K562 (cell line): ENCODE data around the gene SLC27A2. TPM values are rescaled to one million over a fixed set of nuclear protein-coding genes. Genes with fewer than 3 reads are reported as not detected.

Source experiments
- BCOR ChIP-seq: fragments of 450-650 bp; IDR thresholded peaks from 2 replicates; pipeline ENCODE4 v1.6.1; 2016
- GABPB1 ChIP-seq: sonication (generic); formaldehyde crosslinking; IDR thresholded peaks from 2 replicates; pipeline ENCODE4 v1.8.0; 2022; ENCODE audit warnings: mild to moderate bottlenecking, missing genetic modification reagents
- GMEB1 ChIP-seq: fragments of 250-450 bp; sonication (Bioruptor Pico); IDR thresholded peaks from 2 replicates; pipeline ENCODE4 v1.4.0; 2020; ENCODE audit warnings: mild to moderate bottlenecking
- HMG20A ChIP-seq: fragments of 450-650 bp; formaldehyde crosslinking; conservative IDR thresholded peaks from 2 replicates; pipeline ENCODE4 v1.4.0; 2020; ENCODE audit warnings: mild to moderate bottlenecking, mixed read lengths
- NRF1 ChIP-seq, 2 experiments: fragments of 450-650 bp; IDR thresholded peaks in 1 of 2; conservative IDR thresholded peaks in 1 of 2; 2 replicates each; pipeline ENCODE4 v1.6.1; 2014; ENCODE audit warnings: mild to moderate bottlenecking in 2 of 2
- POLR2A ChIP-seq: fragments of 450-650 bp; conservative IDR thresholded peaks from 2 replicates; pipeline ENCODE4 v1.6.1; 2016
- RAD51 ChIP-seq: fragments of 450-650 bp; IDR thresholded peaks from 2 replicates; pipeline ENCODE4 v1.7.1; 2016; ENCODE audit warnings: low read depth, mild to moderate bottlenecking, borderline replicate concordance
- SIN3A ChIP-seq, 2 experiments: fragments of 150-350 bp in 1 of 2; IDR thresholded peaks; 2 replicates each; pipeline ENCODE4 v1.6.1; 2011 to 2016; ENCODE audit warnings: borderline replicate concordance in 2 of 2, low read depth in 2 of 2, low read length in 2 of 2, mild to moderate bottlenecking in 2 of 2, moderate library complexity in 2 of 2; ENCODE audit not compliant: control insufficient read depth in 1 of 2
- SMAD1 ChIP-seq: fragments of 150-350 bp; IDR thresholded peaks from 2 replicates; pipeline ENCODE4 v1.6.1; 2014; ENCODE audit warnings: low read length, low read depth; ENCODE audit not compliant: partially characterized antibody
- TCF3 ChIP-seq: sonication (generic); formaldehyde crosslinking; IDR thresholded peaks from 2 replicates; pipeline ENCODE4 v1.4.0; 2020; ENCODE audit warnings: mild to moderate bottlenecking, missing genetic modification reagents
- ZFPM2 ChIP-seq: fragments of 250-450 bp; sonication (Bioruptor Pico); IDR thresholded peaks from 2 replicates; pipeline ENCODE4 v1.5.1; 2022; ENCODE audit warnings: mild to moderate bottlenecking
- ZKSCAN1 ChIP-seq: fragments of 150-350 bp; IDR thresholded peaks from 2 replicates; pipeline ENCODE4 v1.6.1; 2016; ENCODE audit warnings: low read depth, low read length
- polyA plus RNA-seq, 8 experiments: library from polyadenylated mRNA; depleted of rRNA in 4 of 8; stranded (reverse) in 5 of 8; unstranded in 3 of 8; fragments of >200 nt; fragmentation: Nextera tagmentation in 2 of 8; fragmentation: Illumina TruSeq in 1 of 8; extraction: Ambion mirVana in 2 of 8; extraction: Trizol in 1 of 8; gene quantifications; 2 replicates each; pipeline versions ENCODE4 v1.2.1 to v1.2.3, GENCODE V29; 2011 to 2014; ENCODE audit warnings: inconsistent platforms in 1 of 8, missing spikeins in 1 of 8
- total RNA-seq, 7 experiments: library from RNA; depleted of rRNA in 6 of 7; stranded (reverse); fragments of >200 nt in 6 of 7; fragmentation: Illumina TruSeq in 2 of 7; extraction: Trizol in 2 of 7; gene quantifications; 2 replicates each; pipeline versions ENCODE4 v1.2.1 to v1.2.3, GENCODE V29; 2011 to 2021; ENCODE audit warnings: low replicate concordance in 1 of 7
- TF ChIP-seq, protein P1 (sequence below): fragments of 450-650 bp; IDR thresholded peaks from 2 replicates; pipeline ENCODE4 v1.6.1; 2016; ENCODE audit warnings: low read depth
- TF ChIP-seq, protein P2 (sequence below): fragments of 250-450 bp; sonication (Bioruptor Pico); IDR thresholded peaks from 2 replicates; pipeline ENCODE4 v1.5.0; 2021
- TF ChIP-seq, protein P3 (sequence below), 2 experiments: fragments of 450-650 bp; IDR thresholded peaks; 2 replicates each; pipeline ENCODE4 v1.6.1; 2016

SLC27A2 gene
- total and polyA plus RNA-seq, 9 of the 15 experiments (the other 6 are each of a cell fraction or from before 2014, with no cell fraction given), result 4.9 to 38.0 (median 22.7) TPM

- TF ChIP-seq, protein P1, sequence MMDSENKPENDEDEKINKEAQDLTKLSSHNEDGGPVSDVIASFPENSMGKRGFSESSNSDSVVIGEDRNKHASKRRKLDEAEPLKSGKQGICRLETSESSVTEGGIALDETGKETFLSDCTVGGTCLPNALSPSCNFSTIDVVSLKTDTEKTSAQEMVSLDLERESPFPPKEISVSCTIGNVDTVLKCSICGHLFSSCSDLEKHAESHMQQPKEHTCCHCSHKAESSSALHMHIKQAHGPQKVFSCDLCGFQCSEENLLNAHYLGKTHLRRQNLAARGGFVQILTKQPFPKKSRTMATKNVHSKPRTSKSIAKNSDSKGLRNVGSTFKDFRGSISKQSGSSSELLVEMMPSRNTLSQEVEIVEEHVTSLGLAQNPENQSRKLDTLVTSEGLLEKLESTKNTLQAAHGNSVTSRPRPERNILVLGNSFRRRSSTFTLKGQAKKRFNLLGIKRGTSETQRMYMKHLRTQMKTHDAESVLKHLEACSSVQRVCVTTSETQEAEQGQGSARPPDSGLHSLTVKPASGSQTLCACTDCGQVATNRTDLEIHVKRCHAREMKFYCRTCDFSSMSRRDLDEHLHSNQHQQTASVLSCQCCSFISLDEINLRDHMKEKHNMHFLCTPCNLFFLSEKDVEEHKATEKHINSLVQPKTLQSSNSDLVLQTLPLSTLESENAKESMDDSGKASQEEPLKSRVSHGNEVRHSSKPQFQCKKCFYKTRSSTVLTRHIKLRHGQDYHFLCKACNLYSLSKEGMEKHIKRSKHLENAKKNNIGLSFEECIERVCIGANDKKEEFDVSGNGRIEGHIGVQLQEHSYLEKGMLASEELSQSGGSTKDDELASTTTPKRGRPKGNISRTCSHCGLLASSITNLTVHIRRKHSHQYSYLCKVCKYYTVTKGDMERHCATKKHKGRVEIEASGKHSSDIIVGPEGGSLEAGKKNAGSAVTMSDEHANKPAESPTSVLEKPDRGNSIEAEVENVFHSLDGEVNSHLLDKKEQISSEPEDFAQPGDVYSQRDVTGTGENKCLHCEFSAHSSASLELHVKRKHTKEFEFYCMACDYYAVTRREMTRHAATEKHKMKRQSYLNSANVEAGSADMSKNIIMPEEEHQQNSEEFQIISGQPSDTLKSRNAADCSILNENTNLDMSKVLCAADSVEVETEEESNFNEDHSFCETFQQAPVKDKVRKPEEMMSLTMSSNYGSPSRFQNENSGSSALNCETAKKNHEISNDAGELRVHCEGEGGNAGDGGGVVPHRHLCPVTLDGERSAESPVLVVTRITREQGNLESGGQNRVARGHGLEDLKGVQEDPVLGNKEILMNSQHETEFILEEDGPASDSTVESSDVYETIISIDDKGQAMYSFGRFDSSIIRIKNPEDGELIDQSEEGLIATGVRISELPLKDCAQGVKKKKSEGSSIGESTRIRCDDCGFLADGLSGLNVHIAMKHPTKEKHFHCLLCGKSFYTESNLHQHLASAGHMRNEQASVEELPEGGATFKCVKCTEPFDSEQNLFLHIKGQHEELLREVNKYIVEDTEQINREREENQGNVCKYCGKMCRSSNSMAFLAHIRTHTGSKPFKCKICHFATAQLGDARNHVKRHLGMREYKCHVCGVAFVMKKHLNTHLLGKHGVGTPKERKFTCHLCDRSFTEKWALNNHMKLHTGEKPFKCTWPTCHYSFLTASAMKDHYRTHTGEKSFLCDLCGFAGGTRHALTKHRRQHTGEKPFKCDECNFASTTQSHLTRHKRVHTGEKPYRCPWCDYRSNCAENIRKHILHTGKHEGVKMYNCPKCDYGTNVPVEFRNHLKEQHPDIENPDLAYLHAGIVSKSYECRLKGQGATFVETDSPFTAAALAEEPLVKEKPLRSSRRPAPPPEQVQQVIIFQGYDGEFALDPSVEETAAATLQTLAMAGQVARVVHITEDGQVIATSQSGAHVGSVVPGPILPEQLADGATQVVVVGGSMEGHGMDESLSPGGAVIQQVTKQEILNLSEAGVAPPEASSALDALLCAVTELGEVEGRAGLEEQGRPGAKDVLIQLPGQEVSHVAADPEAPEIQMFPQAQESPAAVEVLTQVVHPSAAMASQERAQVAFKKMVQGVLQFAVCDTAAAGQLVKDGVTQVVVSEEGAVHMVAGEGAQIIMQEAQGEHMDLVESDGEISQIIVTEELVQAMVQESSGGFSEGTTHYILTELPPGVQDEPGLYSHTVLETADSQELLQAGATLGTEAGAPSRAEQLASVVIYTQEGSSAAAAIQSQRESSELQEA, result no peak
- 0 out of 2 replicates have a peak, but pooled peaks have one; percentile 26 for TF ChIP-seq GMEB1 (CRISPR knock-in tag)
- 0 out of 4 replicates have a peak, but pooled peaks of 1 of the 2 experiments have one; percentile 22 for TF ChIP-seq NRF1 (conservative IDR thresholded peaks at IDR 0.05 in 1 of 2, IDR thresholded peaks at IDR 0.05 in 1 of 2)
- no peak for TF ChIP-seq SIN3A (IDR thresholded peaks at IDR 0.05; ENCODE audit: borderline replicate concordance in 2 of 2, control insufficient read depth in 1 of 2, low read depth in 2 of 2, low read length in 2 of 2)
- TF ChIP-seq HMG20A (CRISPR knock-in tag), result no peak
- TF ChIP-seq RAD51, result no peak
- no peak for TF ChIP-seq ZFPM2 (CRISPR knock-in tag)
- no peak for TF ChIP-seq TCF3
- no peak for TF ChIP-seq SMAD1
- TF ChIP-seq, protein P2, sequence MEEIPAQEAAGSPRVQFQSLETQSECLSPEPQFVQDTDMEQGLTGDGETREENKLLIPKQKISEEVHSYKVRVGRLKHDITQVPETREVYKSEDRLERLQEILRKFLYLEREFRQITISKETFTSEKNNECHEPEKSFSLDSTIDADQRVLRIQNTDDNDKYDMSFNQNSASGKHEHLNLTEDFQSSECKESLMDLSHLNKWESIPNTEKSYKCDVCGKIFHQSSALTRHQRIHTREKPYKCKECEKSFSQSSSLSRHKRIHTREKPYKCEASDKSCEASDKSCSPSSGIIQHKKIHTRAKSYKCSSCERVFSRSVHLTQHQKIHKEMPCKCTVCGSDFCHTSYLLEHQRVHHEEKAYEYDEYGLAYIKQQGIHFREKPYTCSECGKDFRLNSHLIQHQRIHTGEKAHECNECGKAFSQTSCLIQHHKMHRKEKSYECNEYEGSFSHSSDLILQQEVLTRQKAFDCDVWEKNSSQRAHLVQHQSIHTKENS (CRISPR knock-in tag), result no peak
- no peak for TF ChIP-seq GABPB1 (CRISPR knock-in tag)
- TF ChIP-seq ZKSCAN1, result no peak
- no peak for TF ChIP-seq POLR2A
- TF ChIP-seq, protein P3, sequence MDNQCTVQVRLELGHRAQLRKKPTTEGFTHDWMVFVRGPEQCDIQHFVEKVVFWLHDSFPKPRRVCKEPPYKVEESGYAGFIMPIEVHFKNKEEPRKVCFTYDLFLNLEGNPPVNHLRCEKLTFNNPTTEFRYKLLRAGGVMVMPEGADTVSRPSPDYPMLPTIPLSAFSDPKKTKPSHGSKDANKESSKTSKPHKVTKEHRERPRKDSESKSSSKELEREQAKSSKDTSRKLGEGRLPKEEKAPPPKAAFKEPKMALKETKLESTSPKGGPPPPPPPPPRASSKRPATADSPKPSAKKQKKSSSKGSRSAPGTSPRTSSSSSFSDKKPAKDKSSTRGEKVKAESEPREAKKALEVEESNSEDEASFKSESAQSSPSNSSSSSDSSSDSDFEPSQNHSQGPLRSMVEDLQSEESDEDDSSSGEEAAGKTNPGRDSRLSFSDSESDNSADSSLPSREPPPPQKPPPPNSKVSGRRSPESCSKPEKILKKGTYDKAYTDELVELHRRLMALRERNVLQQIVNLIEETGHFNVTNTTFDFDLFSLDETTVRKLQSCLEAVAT (IDR thresholded peaks at IDR 0.05), result no peak
- TF ChIP-seq BCOR, result no peak
These were observed 66.0 kb downstream of the SLC27A2 start (continued) for GRCh38 chr15:50247819-50248655.
